Activated T-cell treated with anti-CD3 and anti-CD28 coated beads, Interleukin-2, amount 50 U/mL, for 24 hours (primary cell): ENCODE results near the gene TMEM51.

ENCODE experiments used
- DNase-seq: peaks from one replicate; pipeline ENCODE4 v3.0.0-alpha.2; 2020
- H3K27ac Mint-ChIP-seq: 2 replicates; pipeline ENCODE4 v1.8.0; 2020; ENCODE audit warnings: mild to moderate bottlenecking, mixed read lengths
- H3K27me3 Mint-ChIP-seq: 2 replicates; pipeline ENCODE4 v1.8.0; 2020; ENCODE audit warnings: mixed read lengths
- H3K36me3 Mint-ChIP-seq: 2 replicates; pipeline ENCODE4 v1.8.0; 2020; ENCODE audit warnings: low read depth, mixed read lengths
- H3K4me1 Mint-ChIP-seq: 2 replicates; pipeline ENCODE4 v1.8.0; 2020; ENCODE audit warnings: low read depth, mixed read lengths
- H3K4me3 Mint-ChIP-seq: 2 replicates; pipeline ENCODE4 v1.8.0; 2020; ENCODE audit warnings: mild to moderate bottlenecking, moderate library complexity, mixed read lengths
- H3K9me3 Mint-ChIP-seq: 2 replicates; pipeline ENCODE4 v1.8.0; 2020; ENCODE audit warnings: mixed read lengths

The TMEM51 gene

DNA sequence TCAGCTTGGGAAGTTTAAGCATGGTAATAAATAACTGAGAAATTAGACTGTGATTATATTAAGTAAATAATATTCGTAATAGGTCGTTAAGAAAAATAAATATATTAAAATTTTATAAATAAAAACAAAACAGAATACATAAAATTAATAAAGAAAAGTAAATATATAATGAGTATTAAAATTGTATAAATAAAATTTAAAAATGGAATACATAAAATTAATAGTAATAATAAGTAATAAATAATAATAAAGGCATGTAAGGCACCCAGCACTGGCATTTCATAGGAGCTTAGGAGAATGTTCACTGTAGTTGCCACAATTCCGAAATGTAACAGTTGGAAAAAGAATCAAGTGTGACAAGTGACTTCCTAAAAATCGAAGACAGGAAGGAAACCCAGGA is 47.7 kb downstream of the TMEM51 start:
- H3K9me3 Mint-ChIP-seq = no peaks in the 10 kb centered on the region
- H3K36me3 Mint-ChIP-seq = no peaks in the 10 kb centered on the region
- no peaks in the 10 kb centered on the region for H3K4me1 Mint-ChIP-seq
- H3K4me3 Mint-ChIP-seq = no peak overlapping the region
- H3K27me3 Mint-ChIP-seq = peaks cover 4% of the 10 kb centered on the region
- H3K27ac Mint-ChIP-seq = no peak overlapping the region
- DNase-seq = no peak

DNA sequence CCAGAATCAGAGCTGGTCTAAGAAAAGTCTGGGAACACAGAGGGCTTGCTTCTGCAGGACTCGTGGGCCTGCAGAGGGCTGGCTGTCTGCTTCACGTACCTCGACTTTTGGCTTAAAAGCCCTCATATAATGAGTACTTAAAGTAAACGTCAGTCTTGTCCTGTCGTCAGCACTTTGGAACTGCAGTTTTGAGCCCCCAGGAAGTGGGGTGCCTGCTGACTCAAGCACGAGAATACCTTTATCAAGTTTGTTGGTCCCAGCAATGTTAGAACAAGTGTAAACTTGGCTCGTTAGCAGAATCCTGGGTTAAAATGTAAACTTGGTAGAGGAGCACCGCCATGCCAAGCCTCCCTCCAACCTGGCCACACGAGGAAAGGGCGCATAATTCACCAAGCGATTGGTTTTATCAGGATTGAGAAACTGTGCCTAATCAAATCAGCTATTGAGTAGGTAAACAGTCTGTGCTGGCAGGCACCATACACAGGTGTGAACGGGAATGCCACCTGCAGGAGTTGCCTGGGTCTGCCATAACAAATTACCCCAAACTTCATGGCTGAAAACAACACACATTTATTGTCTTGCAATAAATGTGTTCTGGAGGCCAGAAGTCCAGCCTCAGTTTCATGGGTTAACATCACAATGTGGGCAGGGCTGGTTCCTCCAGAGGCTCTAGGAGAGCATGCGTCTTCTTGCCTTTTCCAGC is 48.5 kb downstream of the TMEM51 start:
- no peaks in the 10 kb centered on the region for H3K4me1 Mint-ChIP-seq
- H3K27me3 Mint-ChIP-seq = peaks cover 10% of the 10 kb centered on the region

DNA sequence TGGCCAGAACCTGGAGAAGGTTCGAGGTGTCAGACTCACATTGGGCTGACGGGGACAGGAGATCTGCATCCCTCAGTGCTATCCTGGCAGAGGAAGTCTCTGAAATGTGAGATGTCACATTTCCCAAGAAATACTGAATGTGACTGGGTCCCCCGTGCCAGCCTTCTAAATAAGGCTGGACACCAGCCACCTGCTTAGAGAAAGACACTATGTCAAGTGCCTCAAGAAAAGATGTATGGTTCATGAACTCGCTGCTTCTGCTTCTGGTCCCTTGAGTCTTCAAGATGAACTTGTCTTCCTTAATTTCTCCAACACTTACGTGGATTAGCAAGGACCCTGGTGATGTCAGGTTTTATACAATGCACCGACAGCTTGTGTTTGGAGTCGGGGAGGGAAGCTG is 51.4 kb downstream of the TMEM51 start:
- Mint-ChIP-seq H3K27ac (no peak overlapping the region), H3K9me3 (no peaks in the 10 kb centered on the region), H3K4me1 (no peaks in the 10 kb centered on the region), H3K27me3 (peaks cover 13% of the 10 kb centered on the region), H3K36me3 (no peaks in the 10 kb centered on the region), H3K4me3 (no peak overlapping the region)
- no peak for DNase-seq

More for the DNA sequence above, 48.5 kb downstream of the TMEM51 start:
- Mint-ChIP-seq H3K9me3 (no peaks in the 10 kb centered on the region), H3K27ac (no peak overlapping the region), H3K4me3 (no peak overlapping the region), H3K36me3 (no peaks in the 10 kb centered on the region)
- DNase-seq = no peak

DNA sequence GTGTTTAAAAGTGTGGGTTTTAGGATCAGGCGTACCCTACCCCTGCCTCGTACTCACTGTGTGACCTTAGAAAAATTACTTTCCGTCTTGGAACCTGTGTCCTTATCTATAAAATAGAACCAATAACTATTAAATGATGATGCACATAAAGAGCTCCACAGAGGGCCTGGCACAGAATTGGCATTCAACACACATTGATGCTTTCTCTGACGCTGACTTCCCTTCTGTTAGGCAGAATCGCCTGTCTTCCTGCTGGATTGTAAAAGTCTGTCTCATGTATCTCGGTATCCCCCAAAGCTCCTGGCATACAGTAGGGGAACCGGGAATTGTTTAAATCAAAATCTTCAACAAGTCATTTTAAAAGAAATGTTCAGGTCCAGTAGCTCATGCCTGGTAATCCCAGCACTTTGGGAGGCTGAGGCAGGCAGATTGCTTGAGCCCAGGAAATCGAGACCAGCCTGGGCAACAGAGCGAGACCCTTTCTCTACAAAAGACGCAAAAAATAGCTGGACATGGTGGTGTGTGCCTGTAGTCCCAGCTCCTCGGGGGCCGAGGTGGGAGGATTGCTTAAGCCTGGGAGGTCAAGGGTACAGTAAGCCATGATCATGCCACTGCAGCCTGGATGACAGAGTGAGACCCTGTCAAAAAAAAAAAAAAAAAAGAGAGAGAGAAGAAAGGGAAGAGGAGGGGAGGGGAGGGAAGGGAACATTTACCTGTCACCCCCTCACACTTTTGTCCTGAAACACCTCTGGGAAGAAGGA is 52.2 kb downstream of the TMEM51 start:
- Mint-ChIP-seq H3K4me1 (no peaks in the 10 kb centered on the region), H3K4me3 (no peak overlapping the region), H3K9me3 (no peaks in the 10 kb centered on the region), H3K27ac (no peak overlapping the region), H3K36me3 (no peaks in the 10 kb centered on the region), H3K27me3 (peaks cover 13% of the 10 kb centered on the region)
- DNase-seq = no peak

DNA sequence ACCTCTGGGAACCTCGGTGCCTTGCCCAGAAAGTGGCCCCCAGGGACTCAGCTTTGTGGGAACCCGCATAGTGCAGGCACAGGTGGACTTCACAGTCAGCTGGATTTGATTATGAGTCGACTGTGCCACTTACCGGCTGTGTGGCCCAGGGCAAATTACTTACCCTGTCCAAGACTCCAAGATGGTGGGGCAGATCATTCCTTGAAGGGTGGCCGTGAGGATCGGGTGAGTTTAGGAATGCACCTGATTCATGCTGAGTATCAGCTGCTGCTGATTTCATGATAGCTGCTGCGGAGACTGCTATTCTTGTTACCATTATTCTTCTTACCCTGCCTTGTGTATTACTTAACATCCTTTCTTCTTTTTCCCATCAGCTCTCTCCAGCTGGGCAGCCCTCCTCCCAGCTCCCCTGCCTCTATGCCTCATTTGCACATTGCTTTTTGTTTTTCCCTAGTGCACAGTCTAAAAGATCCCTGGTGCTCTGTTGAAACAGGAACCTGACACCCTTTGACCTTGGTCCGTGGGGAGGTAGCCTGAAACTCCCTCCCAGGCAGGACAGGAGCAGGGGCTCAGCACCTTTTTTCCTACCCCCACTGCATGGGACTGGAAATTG is 53.0 kb downstream of the TMEM51 start:
- DNase-seq = no peak
- Mint-ChIP-seq H3K27ac (no peak overlapping the region), H3K9me3 (no peaks in the 10 kb centered on the region), H3K4me1 (no peaks in the 10 kb centered on the region), H3K27me3 (peaks cover 13% of the 10 kb centered on the region), H3K36me3 (no peaks in the 10 kb centered on the region), H3K4me3 (no peak overlapping the region)

DNA sequence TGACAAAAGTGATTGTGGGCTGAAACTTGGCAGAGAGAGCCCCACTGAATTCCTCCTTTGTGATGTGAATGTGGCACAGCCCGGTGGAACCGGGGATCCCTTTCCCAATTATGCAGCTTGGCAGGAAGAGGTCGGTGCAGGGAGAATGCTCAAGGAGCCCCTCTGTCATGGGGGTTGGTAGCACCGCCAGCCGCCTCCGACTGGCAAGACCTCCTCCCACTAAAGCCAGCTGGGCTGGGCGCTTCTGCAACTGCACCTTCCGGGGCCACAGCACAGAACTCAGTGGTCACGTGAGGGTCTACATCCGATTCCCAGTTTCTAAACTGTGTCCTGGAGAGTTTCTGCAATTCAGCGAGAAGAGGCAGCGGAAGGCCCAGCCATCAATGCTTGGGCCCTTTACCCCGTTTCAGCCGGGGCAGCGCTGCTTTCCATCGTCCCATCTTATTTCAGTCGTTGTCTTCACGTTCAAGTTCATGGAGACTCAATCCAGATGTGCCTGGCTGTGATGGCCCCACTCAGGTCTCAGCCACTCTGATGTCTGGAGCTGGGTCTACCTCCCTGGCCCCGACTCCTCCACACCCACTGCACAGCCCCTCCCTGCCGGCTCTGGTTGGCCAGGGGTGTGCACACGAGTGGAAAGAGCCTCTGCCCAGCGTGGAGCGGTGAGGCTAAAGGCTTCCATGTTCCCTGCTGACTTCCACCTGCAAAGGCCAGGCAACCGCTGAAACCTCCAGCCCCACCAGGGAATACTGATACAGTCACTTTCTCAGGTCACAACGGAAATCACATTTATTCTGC is 53.7 kb downstream of the TMEM51 start:
- DNase-seq = no peak
- no peaks in the 10 kb centered on the region for H3K4me1 Mint-ChIP-seq
- H3K4me3 Mint-ChIP-seq = no peak overlapping the region
- no peaks in the 10 kb centered on the region for H3K36me3 Mint-ChIP-seq
- peaks cover 14% of the 10 kb centered on the region for H3K27me3 Mint-ChIP-seq
- H3K27ac Mint-ChIP-seq = no peak overlapping the region
- no peaks in the 10 kb centered on the region for H3K9me3 Mint-ChIP-seq

DNA sequence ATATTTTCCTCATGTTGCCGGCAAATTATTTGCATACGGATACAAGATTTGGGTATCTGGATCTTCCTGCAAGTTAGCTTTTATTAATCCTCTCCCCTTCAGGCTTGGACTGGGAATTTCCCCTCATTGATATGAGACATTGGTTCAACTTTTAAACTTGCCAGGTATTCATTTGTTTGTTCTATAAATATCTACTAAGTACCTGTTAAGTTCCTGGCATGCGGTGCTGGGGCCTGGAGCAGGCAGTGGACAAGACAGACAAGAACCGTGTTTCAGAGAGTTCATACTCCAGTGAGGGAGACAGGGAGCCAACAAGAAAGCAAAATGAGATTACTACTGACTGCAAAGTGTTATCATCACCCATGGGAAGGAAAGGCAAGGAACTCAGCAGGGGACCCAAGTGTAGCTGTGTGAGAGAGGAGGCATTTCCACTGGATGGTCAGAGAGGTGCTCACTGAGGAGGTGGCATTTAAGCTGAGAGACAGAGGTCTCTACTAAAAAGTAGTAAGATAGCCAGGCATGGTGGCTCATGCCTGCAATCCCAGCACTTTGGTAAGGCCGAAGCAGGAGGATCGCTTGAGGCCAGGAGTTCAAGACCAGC is 54.4 kb downstream of the TMEM51 start:
- Mint-ChIP-seq H3K9me3 (no peaks in the 10 kb centered on the region), H3K27ac (no peak overlapping the region), H3K4me3 (no peak overlapping the region), H3K36me3 (no peaks in the 10 kb centered on the region), H3K4me1 (no peaks in the 10 kb centered on the region), H3K27me3 (peaks cover 21% of the 10 kb centered on the region)
- no peak for DNase-seq

DNA sequence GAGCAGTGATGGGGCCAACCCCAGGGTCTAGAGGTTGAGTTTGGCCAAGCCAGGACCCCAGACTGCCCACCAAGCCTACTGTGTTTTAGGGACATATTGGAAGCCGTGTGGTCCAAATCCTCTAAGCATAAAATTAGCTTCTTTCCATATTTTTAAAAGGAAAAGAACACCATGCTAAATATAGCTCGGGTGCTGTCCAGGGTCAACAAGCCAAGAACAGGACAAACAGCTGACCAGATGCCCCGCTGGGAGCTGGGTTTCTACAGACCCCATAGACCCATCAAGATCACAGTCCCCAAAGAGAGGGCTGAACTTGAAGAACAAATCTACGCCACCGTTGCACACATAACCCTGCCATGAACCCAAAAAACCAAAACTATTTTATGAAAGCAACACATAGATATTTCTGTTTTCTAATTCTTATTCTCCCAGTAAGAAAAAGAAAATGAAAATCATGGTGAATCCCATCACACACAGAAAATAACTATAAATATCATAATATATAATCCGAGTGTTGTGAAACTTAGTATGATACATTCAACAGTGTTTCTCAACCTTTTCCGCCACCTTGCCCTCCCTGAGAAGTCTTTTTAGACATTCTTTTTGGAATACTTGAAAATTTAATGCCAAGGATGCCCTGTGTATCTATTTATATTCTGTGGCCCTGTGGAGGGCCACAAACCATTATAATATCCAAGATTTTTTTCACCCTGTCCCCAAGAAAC is 57.3 kb downstream of the TMEM51 start:
- Mint-ChIP-seq H3K27me3 (peaks cover 17% of the 10 kb centered on the region), H3K4me3 (no peak overlapping the region), H3K36me3 (no peaks in the 10 kb centered on the region), H3K9me3 (no peaks in the 10 kb centered on the region), H3K27ac (no peak overlapping the region), H3K4me1 (no peaks in the 10 kb centered on the region)
- no peak for DNase-seq

DNA sequence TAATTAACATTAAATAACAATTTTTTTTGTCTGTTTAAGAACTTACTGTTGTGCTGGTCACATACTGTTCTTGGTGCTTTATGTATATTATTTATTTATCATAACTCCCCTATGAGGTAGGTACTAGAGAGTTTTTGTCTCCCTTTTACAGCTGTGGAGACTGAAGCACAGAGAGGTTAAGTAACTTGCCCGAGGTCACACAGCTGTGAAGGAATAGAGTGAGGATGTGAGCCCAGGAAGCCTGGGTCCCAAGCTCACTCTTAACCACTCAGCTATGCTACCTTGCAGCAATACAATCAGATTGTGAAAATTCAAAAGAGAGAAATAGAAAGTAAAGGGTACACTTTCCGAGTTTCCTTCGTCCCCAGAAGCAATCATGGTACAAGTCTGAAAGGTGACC is 57.9 kb downstream of the TMEM51 start:
- no peak for DNase-seq
- Mint-ChIP-seq H3K4me1 (no peaks in the 10 kb centered on the region), H3K36me3 (no peaks in the 10 kb centered on the region), H3K27ac (no peak overlapping the region), H3K4me3 (no peak overlapping the region), H3K27me3 (peaks cover 16% of the 10 kb centered on the region), H3K9me3 (no peaks in the 10 kb centered on the region)

DNA sequence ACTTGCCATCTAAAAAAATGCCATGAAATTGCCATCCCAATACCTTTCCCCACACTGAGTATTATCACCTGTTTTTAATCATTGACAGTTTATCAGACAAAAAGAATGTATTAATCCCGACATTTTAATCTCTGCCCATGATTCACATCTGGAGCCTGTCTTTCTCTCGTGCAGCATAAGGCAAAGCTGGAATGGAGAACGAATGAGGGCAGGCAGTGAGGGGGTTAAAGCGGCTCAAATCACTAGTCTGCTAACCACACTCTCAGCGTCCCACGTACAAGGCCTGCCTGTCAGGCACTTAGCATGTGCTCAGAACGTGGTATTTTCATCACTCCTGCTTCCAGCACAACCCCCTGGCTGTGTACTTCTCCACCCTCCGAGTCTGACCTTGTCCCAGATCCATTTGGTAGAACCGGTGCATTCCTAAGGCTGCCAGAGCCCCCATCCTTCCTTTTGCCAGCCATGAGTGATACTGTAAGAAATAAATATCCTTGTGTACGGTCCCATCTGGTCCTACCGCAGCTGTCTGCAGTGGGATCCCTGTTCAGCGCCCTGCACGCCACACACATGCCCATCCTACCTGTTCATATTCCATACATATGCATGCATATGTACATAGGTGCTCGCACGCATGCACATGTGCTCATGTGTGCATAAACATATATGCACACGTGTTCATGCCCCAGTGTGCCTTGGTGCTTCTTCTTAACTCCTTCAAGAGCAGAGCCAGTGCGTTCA is 58.8 kb downstream of the TMEM51 start:
- DNase-seq = no peak
- no peak overlapping the region for H3K27ac Mint-ChIP-seq
- no peaks in the 10 kb centered on the region for H3K36me3 Mint-ChIP-seq
- no peak overlapping the region for H3K4me3 Mint-ChIP-seq
- H3K9me3 Mint-ChIP-seq = no peaks in the 10 kb centered on the region
- H3K4me1 Mint-ChIP-seq = no peaks in the 10 kb centered on the region
- H3K27me3 Mint-ChIP-seq = peaks cover 14% of the 10 kb centered on the region

DNA sequence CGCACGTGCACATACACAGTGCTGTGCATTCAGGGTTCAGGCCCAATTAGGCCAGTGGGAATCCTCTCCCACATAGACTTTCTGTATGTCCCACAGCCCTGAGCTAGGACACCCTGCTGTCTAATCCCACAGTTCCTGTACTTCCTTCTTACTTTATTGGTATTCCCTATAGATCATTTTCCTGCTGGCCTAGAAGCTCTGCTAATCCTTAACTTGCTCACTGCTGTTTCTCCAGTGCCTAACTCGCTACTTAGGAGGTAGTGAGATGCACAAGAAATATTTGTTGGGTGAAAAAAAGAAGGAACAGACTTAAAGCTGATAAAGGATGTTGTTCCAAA is 59.4 kb downstream of the TMEM51 start:
- H3K4me1 Mint-ChIP-seq = no peaks in the 10 kb centered on the region
- no peak for DNase-seq
- H3K4me3 Mint-ChIP-seq = no peak overlapping the region
- H3K9me3 Mint-ChIP-seq = no peaks in the 10 kb centered on the region
- peaks cover 19% of the 10 kb centered on the region for H3K27me3 Mint-ChIP-seq
- no peak overlapping the region for H3K27ac Mint-ChIP-seq
- no peaks in the 10 kb centered on the region for H3K36me3 Mint-ChIP-seq

DNA sequence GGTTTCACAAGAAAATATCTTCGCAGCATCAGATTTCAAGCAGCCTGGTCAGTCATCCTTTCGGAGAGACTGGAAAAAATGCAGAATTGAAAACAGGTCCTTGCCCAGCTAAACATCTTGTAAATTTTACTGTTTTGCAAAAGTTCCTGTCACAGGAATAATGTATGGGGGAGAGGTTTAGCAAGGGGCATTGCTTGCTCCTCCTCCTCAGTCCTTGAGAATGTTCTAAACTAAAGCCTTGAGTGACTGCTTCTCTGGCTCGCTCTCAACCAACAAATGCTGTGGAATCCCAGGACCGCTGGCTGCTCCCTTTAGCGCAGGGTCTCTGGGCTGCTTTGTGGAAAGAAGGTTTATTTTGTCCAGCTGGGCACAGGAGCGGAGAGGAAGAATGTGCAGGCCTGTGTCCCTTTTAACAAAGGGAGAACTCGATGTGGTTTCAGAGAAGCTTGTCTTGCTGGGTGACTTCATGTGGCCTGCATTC is 59.8 kb downstream of the TMEM51 start:
- Mint-ChIP-seq H3K27ac (no peak overlapping the region), H3K27me3 (peaks cover 23% of the 10 kb centered on the region), H3K4me1 (no peaks in the 10 kb centered on the region), H3K4me3 (no peak overlapping the region), H3K9me3 (no peaks in the 10 kb centered on the region), H3K36me3 (no peaks in the 10 kb centered on the region)
- no peak for DNase-seq

DNA sequence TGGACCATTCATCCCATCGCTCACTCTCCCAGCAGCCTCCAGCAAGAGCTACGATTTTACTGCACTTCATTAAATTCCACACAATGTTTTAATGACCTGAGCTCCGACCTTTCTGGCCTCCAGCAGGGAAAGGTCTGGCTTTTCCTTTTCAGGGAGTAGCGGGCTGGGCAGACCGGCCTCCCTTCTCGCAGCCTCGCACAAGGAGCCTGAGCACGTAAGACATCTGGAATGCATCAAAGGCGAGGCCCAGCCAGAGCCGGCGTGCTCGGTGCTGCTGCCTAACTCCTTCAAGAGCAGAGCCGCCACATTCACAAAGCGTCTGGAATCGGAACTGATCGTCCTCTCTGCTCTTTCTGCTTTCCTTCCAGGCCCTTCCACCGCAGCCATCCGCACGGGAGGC is 61.0 kb downstream of the TMEM51 start:
- no peak overlapping the region for H3K27ac Mint-ChIP-seq
- H3K36me3 Mint-ChIP-seq = no peaks in the 10 kb centered on the region
- no peak for DNase-seq
- no peak overlapping the region for H3K4me3 Mint-ChIP-seq
- no peaks in the 10 kb centered on the region for H3K9me3 Mint-ChIP-seq
- peaks cover 2% of the 10 kb centered on the region for H3K4me1 Mint-ChIP-seq
- peaks cover 31% of the 10 kb centered on the region for H3K27me3 Mint-ChIP-seq
